ENCODE data around the gene MBIP.

DNA sequence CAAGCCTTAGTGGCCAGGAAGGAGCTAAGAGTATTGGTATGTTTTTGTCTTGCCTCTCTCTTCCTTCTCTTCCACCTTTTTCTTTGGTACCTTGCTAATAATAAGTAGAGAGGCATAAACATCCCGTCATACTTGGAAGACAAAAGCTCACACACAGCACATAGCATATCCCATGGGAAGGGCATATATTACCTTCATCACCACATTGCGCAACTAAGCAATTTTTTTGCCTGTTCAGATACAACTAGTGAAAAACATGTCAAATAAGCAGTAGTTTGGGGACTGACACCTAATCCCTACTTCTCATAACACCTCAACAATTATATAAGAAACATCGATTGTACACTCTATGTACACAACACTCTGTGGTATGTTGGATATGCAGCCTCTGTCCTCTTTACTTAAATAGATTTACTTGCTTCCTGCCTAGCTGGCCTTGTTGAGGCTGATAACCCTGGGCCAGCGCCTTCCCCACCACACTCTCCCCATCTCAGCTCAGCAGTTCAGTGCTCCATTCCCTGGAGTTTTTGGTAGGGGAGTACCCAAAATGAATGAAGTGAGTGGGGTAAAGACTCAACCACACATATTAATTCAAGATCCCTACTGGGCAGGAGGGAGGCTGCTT lies 35.4 kb downstream of the MBIP start:
- no peak for TF ChIP-seq SP1 (IDR thresholded peaks at IDR 0.05)
- no peak for TF ChIP-seq ELF4 (IDR thresholded peaks at IDR 0.05)
- TF ChIP-seq TARDBP (IDR thresholded peaks at IDR 0.05): no peak
